ENCODE results near the gene DBF4. TPM values are rescaled to one million over a fixed set of nuclear protein-coding genes. Genes with fewer than 3 reads are reported as not detected.
"Not testable (repeated sequence)": the region's sequence is repeated elsewhere in the genome, so short reads cannot be mapped to it uniquely, and the experiment has no call there.

DBF4 gene
- total RNA-seq: 10 to 100 TPM; 11.0 to 24.9 TPM

GRCh38 chr7:87876040-87876868 is at the start of gene DBF4, which contains the start of gene SLC25A40:
Gene DBF4, plus strand, starts transcription at chr7:87876493. Its CDS starts 240 bp downstream, at chr7:87876733.
Gene SLC25A40, minus strand, starts transcription at chr7:87876360. Its CDS starts 17,633 bp downstream, at chr7:87858727.
- Histone ChIP-seq H3K27ac (peak within 1 kb of the TSS; percentile 96), H3K36me3 (no peaks in the 10 kb centered on the region), H3K4me3 (peak within 1 kb of the TSS; percentile 76 to 77), H3K9me3 (no peaks in the 10 kb centered on the region), H3K4me1 (replicated peaks) (no peaks in the 10 kb centered on the region), H3K27me3 (replicated peaks; ENCODE audit: insufficient read depth) (no peaks in the 10 kb centered on the region)
- TF ChIP-seq POLR2A (IDR thresholded peaks at IDR 0.05) (peak; percentile 79), POLR2AphosphoS5 (IDR thresholded peaks at IDR 0.05) (peak; percentile 78), CTCF (IDR thresholded peaks at IDR 0.05) (peak in 2 of 4 experiments; percentile 21 to 37)
- peak; percentile 96 for DNase-seq (ENCODE audit: low spot score)
- intact Hi-C loops (cut with DNase I): loop anchor here (10.0 kb wide), 2 partner anchors 239 to 531 kb away; partner anchors contain the start of gene CROT
- under 1% methylated on average over 82 of the region's 84 CpGs for WGBS

DNA sequence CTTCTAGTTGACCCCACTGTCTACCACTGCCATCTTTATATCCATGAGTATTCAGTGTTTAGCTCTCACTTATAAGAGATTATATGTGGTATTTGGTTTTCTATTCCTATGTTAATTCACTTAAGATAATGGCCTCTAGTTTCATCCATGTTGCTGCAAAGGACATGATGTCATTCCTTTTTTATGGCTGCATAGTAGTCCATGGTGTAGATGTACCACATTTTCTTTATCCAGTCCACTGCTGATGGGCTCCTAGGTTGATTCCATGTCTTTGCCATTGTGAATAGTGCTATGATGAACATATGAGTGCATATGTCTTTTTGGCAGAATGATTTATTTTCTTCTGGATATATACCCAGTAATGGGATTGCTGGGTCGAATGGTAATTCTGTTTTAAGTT is 47.9 kb upstream of the DBF4 start:
- H3K9me3 ChIP-seq; H3K4me3 ChIP-seq; H3K36me3 ChIP-seq; intact Hi-C loops (cut with DNase I); DNase-seq (ENCODE audit: low spot score); H3K27me3 ChIP-seq (replicated peaks; ENCODE audit: insufficient read depth); H3K27ac ChIP-seq; H3K4me1 ChIP-seq (replicated peaks): not testable (repeated sequence)
- WGBS: 55% methylated on average over 1 of the region's 1 CpG

DNA sequence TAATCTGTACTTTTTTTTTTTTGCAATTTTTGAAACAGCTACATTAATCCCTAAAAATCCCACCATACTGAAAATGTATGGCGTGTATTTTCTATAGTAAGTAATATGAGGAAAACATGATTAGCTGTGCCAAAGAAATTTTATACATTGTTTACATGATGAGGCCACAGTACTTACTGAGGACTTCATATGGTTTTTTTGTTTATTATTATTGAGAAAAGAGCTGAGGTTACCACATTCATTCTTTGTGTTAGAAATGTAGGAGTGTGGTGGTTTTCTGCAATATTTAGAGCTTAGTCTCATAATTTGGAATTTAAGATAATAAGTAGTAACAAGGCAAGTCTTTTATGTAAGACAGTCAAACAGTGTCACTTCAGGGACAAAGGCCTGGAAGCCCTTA is 45.2 kb upstream of the DBF4 start:
- Histone ChIP-seq H3K4me3 (no peak overlapping the region), H3K27me3 (replicated peaks; ENCODE audit: insufficient read depth) (no peaks in the 10 kb centered on the region), H3K9me3 (no peaks in the 10 kb centered on the region), H3K36me3 (no peaks in the 10 kb centered on the region), H3K27ac (no peak overlapping the region), H3K4me1 (replicated peaks) (no peaks in the 10 kb centered on the region)
- WGBS: 92% methylated on average over 1 of the region's 1 CpG
- TF ChIP-seq POLR2AphosphoS5 (IDR thresholded peaks at IDR 0.05) (no peak), CTCF (IDR thresholded peaks at IDR 0.05) (no peak), POLR2A (IDR thresholded peaks at IDR 0.05) (no peak)
- intact Hi-C loops (cut with DNase I): no loop called here
- no peak for DNase-seq (ENCODE audit: low spot score)

DNA sequence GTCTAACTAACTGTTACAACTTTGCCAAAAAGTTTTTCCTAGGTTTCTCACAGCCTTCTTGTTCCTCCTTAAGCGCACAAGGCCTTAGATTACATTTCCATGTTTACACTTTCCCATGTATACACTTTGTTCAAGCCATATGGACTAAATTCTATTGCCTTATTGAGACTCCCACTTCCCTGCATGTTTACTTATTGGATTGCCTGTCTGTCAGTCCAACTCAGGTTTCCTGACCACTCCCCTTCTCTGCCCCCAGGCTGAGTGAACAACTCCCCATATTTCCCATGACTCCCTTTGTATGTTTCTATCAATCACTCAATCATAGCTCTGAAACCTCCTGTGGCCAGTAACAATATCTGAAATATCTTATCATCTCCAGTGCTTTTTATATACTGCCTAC is 43.2 kb upstream of the DBF4 start:
- Histone ChIP-seq H3K36me3 (no peaks in the 10 kb centered on the region), H3K27ac (no peak overlapping the region), H3K4me1 (replicated peaks) (no peaks in the 10 kb centered on the region), H3K4me3 (no peak overlapping the region), H3K27me3 (replicated peaks; ENCODE audit: insufficient read depth) (no peaks in the 10 kb centered on the region), H3K9me3 (no peaks in the 10 kb centered on the region)
- 53% methylated on average over 1 of the region's 1 CpG for WGBS
- no peak for DNase-seq (ENCODE audit: low spot score)
- no peak for TF ChIP-seq POLR2A (IDR thresholded peaks at IDR 0.05)
- TF ChIP-seq CTCF (IDR thresholded peaks at IDR 0.05): no peak
- no peak for TF ChIP-seq POLR2AphosphoS5 (IDR thresholded peaks at IDR 0.05)
- intact Hi-C loops (cut with DNase I): no loop called here

- H3K9me3 ChIP-seq: no peaks in the 10 kb centered on the region
- H3K36me3 ChIP-seq: no peaks in the 10 kb centered on the region
- H3K27ac ChIP-seq: no peak overlapping the region
- no peak for DNase-seq (ENCODE audit: low spot score)
- H3K4me1 ChIP-seq (replicated peaks): no peaks in the 10 kb centered on the region
- H3K4me3 ChIP-seq: no peak overlapping the region
- TF ChIP-seq CTCF (IDR thresholded peaks at IDR 0.05) (no peak), POLR2AphosphoS5 (IDR thresholded peaks at IDR 0.05) (no peak), POLR2A (IDR thresholded peaks at IDR 0.05) (no peak)
- H3K27me3 ChIP-seq (replicated peaks; ENCODE audit: insufficient read depth): no peaks in the 10 kb centered on the region
- 47% methylated on average over 1 of the region's 1 CpG for WGBS
- intact Hi-C loops (cut with DNase I): no loop called here
These were observed 38.7 kb upstream of the DBF4 start for GRCh38 chr7:87837597-87837996.
